ENCODE data around the gene C4orf46. TPM values are rescaled to one million over a fixed set of nuclear protein-coding genes. Genes with fewer than 3 reads are reported as not detected.
"Not testable (repeated sequence)": the region's sequence is repeated elsewhere in the genome, so short reads cannot be mapped to it uniquely, and the experiment has no call there.

Gene C4orf46
- total RNA-seq, 1 experiment from 2014 or later: 12.2 TPM

- Histone ChIP-seq H3K27me3 (ENCODE audit: control insufficient read depth, insufficient read depth, low read length) (no peaks in the 10 kb centered on the region), H3K4me1 (ENCODE audit: control insufficient read depth, insufficient read depth, low read length) (no peaks in the 10 kb centered on the region), H3K9me3 (ENCODE audit: control insufficient read depth, insufficient read depth, low read depth, low read length) (no peaks in the 10 kb centered on the region), H3K27ac (ENCODE audit: low read length) (no peak overlapping the region), H3K4me3 (ENCODE audit: low read depth in 2 of 2, low read length in 2 of 2) (no peak overlapping the region), H3K36me3 (ENCODE audit: control insufficient read depth, insufficient read depth, low read length) (no peaks in the 10 kb centered on the region; the same call in 1 of the 2 replicates)
- ChIA-PET POLR2A (no interaction called here), CTCF (no interaction called here)
- no TSS peak for BruUV-seq (replicated peaks)
- ATAC-seq: no peak
- DNase-seq (ENCODE audit: low read depth, low spot score): no peak
- intact Hi-C loops (cut with micrococcal nuclease; ENCODE audit: unreplicated experiment): no loop called here
- in situ Hi-C loops (cut with HindIII; ENCODE audit: low pct_unique_long_range_greater_than_20kb, low sequenced_read_pairs): no loop called here
- TF ChIP-seq SIN3A (IDR thresholded peaks at IDR 0.05; ENCODE audit: borderline replicate concordance, insufficient read depth, low read depth, low read length) (no peak), CTCF (IDR thresholded peaks at IDR 0.05) (no peak), TCF7L2 (IDR thresholded peaks at IDR 0.05; ENCODE audit: low read depth, low read length) (no peak), REST (IDR thresholded peaks at IDR 0.05; ENCODE audit: insufficient read depth in 1 of 2, low read depth in 2 of 2, low read length in 1 of 2) (no peak), POLR2AphosphoS5 (IDR thresholded peaks at IDR 0.05; ENCODE audit: low read depth, low read length) (no peak)
These were observed 6.9 kb downstream of the C4orf46 start for GRCh38 chr4:158664806-158665205.

GRCh38 chr4:158663707-158664625, 7.7 kb downstream of the C4orf46 start:
- H3K27ac ChIP-seq (ENCODE audit: low read length); ATAC-seq; H3K9me3 ChIP-seq (ENCODE audit: control insufficient read depth, insufficient read depth, low read depth, low read length); H3K4me3 ChIP-seq (ENCODE audit: low read depth in 2 of 2, low read length in 2 of 2); CTCF ChIA-PET; H3K36me3 ChIP-seq (ENCODE audit: control insufficient read depth, insufficient read depth, low read length); POLR2A ChIA-PET; H3K27me3 ChIP-seq (ENCODE audit: control insufficient read depth, insufficient read depth, low read length); DNase-seq (ENCODE audit: low read depth, low spot score); BruUV-seq (replicated peaks); in situ Hi-C loops (cut with HindIII; ENCODE audit: low pct_unique_long_range_greater_than_20kb, low sequenced_read_pairs); H3K4me1 ChIP-seq (ENCODE audit: control insufficient read depth, insufficient read depth, low read length); intact Hi-C loops (cut with micrococcal nuclease; ENCODE audit: unreplicated experiment): not testable (repeated sequence)

- in situ Hi-C loops (cut with HindIII; ENCODE audit: low pct_unique_long_range_greater_than_20kb, low sequenced_read_pairs); POLR2A ChIA-PET; BruUV-seq (replicated peaks): not testable (repeated sequence)
These were observed 8.4 kb downstream of the C4orf46 start for GRCh38 chr4:158663255-158663654.

More at GRCh38 chr4:158663255-158663654, 8.4 kb downstream of the C4orf46 start:
- H3K27me3 ChIP-seq (ENCODE audit: control insufficient read depth, insufficient read depth, low read length); CTCF ChIA-PET; H3K27ac ChIP-seq (ENCODE audit: low read length); H3K9me3 ChIP-seq (ENCODE audit: control insufficient read depth, insufficient read depth, low read depth, low read length); H3K36me3 ChIP-seq (ENCODE audit: control insufficient read depth, insufficient read depth, low read length); H3K4me3 ChIP-seq (ENCODE audit: low read depth in 2 of 2, low read length in 2 of 2); ATAC-seq; H3K4me1 ChIP-seq (ENCODE audit: control insufficient read depth, insufficient read depth, low read length); DNase-seq (ENCODE audit: low read depth, low spot score); intact Hi-C loops (cut with micrococcal nuclease; ENCODE audit: unreplicated experiment): not testable (repeated sequence)

Measured in Panc1 (cell line).